ENCODE data around the gene TNP1.

- TF ChIP-seq, protein P1, sequence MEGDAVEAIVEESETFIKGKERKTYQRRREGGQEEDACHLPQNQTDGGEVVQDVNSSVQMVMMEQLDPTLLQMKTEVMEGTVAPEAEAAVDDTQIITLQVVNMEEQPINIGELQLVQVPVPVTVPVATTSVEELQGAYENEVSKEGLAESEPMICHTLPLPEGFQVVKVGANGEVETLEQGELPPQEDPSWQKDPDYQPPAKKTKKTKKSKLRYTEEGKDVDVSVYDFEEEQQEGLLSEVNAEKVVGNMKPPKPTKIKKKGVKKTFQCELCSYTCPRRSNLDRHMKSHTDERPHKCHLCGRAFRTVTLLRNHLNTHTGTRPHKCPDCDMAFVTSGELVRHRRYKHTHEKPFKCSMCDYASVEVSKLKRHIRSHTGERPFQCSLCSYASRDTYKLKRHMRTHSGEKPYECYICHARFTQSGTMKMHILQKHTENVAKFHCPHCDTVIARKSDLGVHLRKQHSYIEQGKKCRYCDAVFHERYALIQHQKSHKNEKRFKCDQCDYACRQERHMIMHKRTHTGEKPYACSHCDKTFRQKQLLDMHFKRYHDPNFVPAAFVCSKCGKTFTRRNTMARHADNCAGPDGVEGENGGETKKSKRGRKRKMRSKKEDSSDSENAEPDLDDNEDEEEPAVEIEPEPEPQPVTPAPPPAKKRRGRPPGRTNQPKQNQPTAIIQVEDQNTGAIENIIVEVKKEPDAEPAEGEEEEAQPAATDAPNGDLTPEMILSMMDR (IDR thresholded peaks at IDR 0.05) = no peak
- TF ChIP-seq POLR2AphosphoS5 (IDR thresholded peaks at IDR 0.05) = no peak
- TF ChIP-seq POLR2A (IDR thresholded peaks at IDR 0.05) = no peak
- TF ChIP-seq EP300 (IDR thresholded peaks at IDR 0.05) = no peak
These were observed 37.8 kb upstream of the TNP1 start for GRCh38 chr2:216897561-216898203.
